CD4-positive, alpha-beta T cell treated with Interleukin-15 for 1 hour (primary cell): ENCODE data around the gene HACL1.

Experiments used
- DNase-seq: peaks from one replicate; pipeline ENCODE4 v3.0.0-alpha.2; 2020

HACL1 gene

DNA sequence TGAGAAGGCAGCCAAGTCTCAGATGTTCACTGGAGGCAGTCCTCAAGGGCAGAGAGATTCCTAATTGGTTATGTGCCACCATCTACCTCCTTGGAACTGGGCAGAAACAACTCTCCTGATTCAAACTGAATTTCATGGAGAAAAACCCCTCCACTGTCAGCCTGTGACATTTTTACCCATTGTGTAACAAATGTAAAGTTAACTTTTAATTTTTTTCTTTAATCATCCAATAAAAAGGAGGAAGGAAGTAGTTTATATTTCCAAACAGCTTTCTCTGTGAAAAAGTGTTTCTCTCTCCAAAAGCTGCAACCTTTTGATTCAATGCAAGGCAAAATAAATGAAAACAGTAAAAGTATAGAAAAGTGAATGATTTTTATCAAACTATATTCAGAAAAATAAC lies 79.4 kb downstream of the HACL1 start:
- no peak for DNase-seq

DNA sequence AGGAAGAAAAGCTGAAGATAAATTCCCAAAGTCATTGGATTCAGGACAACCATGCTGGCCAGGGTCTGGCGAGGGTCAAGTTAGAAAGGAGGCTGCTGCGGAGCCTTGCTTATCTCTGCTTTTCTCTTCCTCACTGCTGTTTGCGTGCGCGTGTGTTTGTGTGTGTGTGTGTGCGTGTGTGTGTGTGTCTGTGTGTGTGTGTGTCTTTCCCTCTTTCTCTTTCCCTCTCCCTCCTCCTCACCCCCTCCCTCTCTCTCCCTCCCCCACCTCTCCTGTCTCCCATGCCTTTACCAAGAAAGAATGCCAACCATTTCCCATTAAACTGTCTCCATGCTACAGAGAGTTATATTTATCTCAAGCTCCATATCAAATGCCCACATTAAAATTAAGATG lies 79.8 kb downstream of the HACL1 start, which contains the start of gene COLQ:
Gene COLQ, minus strand, starts transcription at position 134 of the 393 bp plus-strand sequence. Its CDS starts 81 bp downstream, at position 53.
- no peak for DNase-seq

DNA sequence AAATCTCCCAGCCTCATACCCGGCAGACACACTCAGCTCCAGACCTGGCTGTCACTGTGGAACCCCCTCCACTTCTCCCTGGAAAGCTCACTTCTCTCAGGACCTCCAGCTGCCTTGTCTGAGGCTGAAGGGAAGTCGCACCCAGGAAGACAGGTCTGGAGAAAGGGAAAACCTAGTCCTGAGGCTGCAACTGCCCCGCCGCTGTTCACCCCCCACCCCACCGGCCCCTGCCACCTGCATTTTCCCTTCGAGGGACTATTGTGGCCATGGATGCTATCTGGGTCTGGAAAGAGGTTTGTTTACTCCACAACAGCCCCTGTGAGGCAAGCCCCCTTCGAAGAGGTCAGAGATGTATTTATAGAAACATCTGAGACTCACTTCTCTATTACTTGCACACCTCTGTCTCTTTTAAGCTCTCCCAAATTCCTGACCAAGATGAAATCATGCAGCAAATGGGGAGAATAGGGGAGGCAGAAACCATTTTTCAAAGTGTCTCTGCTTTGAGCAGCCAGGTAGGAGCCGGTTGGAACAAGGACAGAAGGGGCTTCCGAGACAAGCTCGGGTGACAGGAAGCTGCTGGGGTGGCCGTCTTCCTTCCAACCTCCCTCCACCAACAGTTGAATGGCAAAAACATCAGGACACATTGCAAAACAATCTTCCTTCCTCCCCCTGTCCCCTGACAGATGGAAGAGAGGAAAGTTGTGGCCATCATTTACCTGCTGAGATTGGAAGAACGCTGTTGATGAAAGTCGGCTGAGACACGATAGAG lies 80.4 kb downstream of the HACL1 start:
- no peak for DNase-seq

DNA sequence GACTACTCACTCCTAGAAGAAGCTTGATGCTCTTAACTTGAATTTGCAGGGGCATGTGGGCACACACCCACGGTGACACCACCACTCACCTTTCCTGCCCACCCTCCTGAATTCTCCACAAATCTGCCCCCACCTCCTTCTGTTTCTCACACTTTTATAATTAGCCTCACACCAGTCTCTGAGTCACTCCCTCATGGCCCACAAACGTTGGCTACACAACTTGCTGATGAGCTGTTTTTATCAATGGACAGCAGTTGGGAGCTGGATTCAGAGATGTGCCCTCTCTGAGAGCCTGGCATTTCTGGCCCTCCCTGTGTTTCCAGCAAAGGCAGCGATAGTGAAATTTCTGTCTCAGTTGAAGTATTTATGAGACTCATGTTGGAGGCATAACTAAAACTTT lies 81.2 kb downstream of the HACL1 start:
- peak; percentile 21 for DNase-seq

DNA sequence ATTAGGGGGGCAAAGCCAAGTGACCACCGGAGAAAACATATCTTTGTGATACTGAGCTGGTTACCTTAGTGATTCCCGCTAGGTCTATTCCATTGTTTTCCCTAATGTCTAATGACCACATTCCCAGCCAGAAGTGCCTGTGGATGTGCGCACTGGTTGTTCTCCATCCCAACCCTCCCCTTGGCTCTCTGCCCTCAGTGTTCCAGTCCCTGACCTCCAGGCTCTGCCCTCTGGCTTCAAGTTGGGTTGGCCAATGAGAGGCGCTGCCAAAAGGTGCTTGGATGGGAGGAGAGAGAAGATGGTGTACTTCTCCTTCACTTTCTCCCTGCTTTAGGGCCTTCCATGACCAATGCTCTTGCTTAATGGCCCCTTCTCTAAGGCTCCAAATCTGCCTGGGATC lies 82.3 kb downstream of the HACL1 start:
- DNase-seq, result no peak

DNA sequence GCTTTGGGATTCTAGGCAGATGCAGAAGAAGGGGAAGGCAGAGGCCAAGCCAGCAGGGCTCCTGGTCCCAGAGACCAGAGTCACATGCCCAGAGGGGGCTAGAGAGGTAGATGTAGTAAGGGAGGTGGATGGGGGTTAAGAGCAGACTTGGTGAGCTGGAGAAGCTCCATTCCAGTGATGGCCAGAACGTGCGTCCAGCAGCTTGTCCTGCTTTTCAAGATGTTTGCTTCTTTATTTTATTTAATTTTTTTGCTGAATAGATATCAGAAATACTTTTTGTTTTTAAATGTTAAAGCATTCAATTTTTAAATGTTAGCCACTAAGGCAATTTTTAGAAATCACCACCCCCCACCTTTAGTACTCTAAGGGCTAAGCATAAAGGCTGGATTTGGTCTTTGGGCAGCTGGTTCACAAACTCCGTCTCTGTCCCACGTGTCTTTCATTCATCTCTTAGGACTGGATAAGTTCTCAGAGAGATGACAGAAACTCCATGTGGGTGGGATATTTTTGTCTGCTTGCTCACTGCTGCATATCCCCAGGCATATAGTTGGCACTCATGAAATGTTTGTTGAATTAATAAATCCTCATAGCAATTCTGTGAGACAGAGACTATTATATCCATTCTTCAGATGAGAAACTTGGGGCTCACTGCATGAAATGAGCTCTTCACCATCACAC lies 86.6 kb downstream of the HACL1 start:
- no peak for DNase-seq

DNA sequence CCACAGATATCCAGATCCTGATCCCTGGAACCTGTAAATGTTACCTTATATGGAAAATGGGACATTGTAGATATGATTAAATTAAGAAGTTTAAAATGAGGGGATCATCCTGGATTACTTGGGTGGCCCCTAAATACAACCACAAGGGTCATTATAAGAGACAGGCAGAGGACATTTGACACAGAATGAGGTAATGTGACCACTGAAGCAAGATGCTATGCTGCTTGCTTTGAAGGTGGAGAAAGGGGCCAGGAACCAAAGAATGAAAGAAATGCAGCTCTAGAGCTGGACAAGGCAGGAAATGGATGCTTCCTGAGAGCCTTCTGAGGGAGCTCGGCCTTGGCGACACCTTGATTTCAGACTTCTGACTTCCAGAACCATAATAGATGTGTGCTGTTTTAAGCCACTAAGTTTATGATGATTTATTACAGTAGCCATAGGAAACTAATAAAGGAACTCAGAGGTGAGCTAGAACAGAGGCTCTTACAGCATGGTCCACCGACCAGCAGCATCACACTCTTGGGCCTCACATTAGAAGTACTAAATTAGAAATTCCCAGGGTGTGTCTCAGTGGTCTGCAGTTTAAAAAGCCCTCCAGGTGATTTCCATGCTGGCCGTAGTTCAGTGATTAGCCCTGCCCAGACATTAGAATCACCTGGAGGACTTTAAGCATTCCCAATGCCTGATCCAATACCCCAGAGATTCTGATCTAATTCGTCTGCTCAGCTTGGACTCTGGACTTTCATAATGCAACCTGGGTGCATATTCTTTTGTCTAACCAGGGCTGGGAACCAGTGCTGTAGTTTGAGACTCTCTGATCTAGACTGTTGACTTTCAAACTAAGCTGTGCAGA lies 87.3 kb downstream of the HACL1 start:
- no peak for DNase-seq

DNA sequence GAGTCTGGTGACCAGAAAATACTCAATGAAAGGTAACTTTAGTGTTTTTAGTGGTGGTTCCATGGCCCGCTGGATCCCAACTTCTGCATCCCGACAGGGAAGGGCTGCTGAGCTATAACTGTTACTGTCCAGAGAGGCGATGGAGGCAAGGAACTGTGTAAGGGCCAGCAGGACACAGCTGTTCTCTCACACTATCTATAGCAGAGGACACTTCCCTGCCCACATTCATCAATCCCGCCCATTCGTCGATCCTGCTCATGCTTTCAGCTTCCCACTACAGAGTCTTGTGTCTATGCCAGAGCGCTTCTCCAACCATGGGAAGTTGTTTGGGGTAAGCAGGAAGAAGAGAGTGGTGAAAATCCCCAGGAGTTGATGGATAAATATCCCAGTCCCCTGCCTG lies 88.3 kb downstream of the HACL1 start:
- no peak for DNase-seq

DNA sequence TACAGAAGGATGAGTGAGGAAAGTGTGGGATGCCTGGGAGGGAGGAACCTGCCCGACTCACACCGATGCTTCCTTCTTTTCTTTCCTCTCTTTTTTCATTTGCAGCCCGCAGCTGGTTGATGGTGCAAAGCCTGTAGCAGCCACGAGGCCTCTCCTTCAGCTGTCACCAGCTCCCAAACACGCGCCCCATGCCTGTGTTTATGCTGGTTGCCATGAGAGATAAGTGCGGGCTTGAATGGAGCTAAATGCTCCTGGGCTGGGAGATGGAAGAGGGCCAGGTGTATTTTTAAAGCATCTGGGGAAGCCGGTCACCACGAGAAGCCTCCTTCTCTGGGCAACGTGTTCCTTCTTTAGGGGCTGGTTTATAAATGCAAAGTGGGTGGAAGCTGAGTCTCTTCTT lies 89.2 kb downstream of the HACL1 start:
- DNase-seq, result no peak

DNA sequence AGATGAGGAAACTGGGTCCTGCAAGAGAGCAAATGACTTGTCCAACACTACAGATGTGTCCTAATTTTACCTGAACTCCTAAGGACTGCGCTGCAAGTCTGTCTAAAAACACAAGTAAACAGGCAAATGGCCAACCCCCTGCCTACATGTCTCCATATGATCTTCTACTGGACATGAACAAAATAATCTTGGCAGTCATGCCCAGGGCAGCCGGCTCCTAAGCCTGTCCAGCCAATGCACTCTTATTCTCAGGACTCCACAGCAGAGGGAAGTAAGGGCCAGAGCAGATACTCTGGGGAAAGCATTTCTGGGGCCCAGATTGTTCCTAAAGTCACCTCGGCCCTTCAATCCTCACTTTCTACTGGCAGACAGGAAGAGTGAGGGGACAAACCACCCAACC lies 90.2 kb downstream of the HACL1 start:
- DNase-seq, result no peak
